ENCODE measurements around the gene BCL2L1.
A peak's percentile ranks its signal among the peaks of the same experiment; 100 is the strongest.
"Not testable (repeated sequence)": the region's sequence is repeated elsewhere in the genome, so short reads cannot be mapped to it uniquely, and the experiment has no call there.

The BCL2L1 gene

DNA sequence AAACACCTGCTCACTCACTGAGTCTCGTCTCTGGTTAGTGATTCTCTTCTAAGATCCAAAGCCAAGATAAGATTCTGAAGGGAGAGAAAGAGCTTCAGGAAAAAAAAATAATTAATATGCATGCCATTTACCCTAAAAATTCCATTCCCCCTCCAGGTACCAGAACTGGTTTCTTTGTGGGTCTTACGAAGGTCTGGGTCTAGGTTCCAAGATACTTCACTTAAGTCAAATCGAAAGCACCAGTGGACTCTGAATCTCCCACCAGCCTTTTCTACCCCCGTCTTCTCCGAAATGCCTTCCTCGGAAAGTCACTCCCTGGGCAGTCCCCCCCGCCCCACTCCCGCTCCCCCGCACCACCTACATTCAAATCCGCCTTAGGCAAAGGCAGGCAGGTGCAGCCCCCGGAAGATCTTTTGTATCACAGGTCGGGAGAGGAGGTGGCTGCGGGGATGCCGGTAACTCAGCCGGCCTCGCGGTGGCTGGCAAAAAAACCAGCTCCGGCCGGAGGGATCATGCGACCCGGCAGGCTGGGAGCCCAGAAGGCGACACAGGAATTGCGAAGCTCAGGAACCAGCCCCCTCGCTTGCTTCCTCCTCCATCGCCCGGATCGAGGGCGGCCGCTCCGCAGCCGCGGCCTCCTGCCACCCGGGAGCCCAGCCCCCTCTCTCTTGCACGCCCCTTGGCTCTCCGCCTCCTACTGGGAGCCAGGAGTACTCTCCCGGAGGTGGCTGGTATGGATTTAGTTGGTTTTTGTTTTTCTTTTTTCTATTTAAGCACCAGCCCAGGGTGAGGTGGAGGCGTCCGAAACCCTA lies at the start of gene BCL2L1:
Gene BCL2L1, minus strand, starts transcription at position 612 of the 812 bp plus-strand sequence. CDS start 650 bp downstream, outside the sequence.
- peak; percentile 56 to 80 for DNase-seq (ENCODE audit: low read depth in 2 of 2)

DNA sequence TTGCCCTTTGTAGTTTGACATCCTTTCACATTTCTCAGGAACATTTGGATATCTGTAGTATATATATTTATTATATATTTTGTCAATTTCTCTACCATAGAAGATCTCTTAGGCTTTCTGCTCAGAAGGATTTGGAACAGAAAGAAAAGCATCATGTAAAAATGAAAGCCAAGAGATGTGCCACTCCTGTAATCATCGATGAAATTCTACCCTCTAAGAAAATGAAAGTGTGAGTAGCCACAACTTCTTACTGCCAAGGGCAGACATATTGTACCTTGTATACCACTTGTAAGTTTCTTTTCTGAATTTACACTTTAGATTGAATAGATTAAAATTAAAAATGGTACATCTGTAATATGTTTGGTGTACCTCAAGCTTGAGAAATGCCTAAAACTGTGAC lies 47.6 kb upstream of the BCL2L1 start:
- no peak for DNase-seq (ENCODE audit: low read depth in 2 of 2)

DNA sequence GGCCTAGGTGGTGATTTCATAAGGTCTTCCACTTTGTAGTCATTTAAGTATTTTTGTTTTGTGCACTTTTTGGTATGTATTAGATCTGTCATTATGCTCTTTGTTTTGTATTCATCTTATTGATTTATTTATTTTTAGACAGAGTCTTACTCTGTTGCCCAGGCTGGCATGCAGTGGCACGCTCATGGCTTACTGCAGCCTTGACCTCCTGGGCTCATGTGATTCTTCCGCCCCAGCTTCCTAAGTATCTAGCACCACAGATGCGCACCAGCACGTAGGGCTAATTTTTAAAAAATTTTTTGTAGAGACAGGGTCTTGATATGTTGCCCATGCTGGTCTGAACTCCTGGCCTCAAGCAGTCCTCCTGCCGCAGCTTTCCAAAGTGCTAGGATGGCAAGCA lies 47.0 kb upstream of the BCL2L1 start:
- DNase-seq (ENCODE audit: low read depth in 2 of 2), result no peak

DNA sequence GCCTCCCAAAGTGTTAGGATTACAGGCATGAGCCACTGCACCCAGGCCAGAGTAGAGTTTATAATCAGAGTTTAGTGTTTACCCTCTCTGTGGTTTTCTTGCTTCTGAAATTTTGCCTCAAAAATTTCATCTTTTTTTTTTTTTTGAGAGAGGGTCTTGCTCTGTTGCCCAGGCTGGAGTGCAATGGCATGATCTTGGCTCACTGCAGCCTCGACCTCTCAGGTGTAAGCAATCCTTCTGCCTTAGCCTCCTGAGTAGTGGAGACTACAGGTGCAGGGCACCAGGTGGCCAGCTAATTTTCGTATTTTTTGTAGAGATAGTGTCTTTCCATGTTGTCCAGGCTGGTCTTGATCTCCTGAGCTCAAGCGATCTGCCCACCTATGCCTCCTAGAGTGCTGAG lies 45.1 kb upstream of the BCL2L1 start:
- DNase-seq (ENCODE audit: low read depth in 2 of 2), result no peak

GRCh38 chr20:31764641-31765305 lies 42.1 kb upstream of the BCL2L1 start:
- DNase-seq (ENCODE audit: low read depth in 2 of 2), result no peak

- DNase-seq (ENCODE audit: low read depth in 2 of 2), result no peak
Measured at GRCh38 chr20:31760519-31761240, 38.0 kb upstream of the BCL2L1 start.

DNA sequence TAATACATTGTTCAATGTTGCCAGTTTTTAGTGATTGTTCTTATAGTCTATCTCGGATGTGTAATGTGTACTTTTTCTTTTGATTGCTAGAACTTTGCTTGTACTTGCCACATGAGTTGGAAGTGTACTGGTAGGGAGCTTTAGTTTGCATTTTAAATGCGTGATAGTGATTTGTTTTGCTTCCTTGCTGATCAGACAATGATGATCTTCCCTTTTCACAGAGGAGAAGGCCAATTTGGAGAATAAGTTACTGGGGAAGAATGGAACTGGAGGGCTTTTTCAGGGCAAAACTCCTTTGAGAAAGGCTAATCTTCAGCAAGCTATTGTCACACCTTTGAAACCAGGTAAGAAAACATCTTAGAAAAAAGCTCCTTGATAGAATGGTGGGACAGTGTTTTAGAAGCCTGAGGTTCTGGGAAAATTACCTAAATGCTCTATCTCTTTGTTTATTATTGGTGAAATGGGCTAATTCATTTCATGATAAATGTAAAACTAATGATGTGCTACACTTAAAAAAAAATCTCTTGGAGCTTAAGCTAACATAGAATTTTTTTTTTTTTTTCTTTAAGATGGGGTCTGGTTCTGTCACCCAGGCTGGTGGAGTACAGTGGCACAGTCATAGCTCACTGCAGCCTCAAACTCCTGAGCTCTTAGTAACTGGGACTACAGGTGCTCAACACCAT lies 37.3 kb upstream of the BCL2L1 start:
- no peak for DNase-seq (ENCODE audit: low read depth in 2 of 2)

DNA sequence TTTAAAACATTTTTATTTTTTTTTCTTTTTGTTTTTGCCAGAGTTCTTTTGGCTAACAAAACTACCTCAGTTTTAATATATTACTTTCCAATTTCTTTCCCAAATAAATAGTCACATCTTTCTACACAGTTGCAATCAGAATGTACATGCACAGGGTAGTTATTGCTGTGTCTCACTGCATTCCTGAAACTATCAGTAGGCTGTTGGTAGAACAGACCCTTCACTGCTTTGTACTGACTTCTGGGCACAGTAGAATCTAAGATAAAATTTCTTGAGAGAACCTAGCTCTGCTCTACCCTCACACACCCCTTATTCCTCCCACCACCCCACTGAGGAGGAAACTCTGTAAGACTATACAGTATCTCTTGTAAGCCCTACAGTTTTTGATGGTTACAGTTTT lies 36.3 kb upstream of the BCL2L1 start:
- DNase-seq (ENCODE audit: low read depth in 2 of 2), result no peak

DNA sequence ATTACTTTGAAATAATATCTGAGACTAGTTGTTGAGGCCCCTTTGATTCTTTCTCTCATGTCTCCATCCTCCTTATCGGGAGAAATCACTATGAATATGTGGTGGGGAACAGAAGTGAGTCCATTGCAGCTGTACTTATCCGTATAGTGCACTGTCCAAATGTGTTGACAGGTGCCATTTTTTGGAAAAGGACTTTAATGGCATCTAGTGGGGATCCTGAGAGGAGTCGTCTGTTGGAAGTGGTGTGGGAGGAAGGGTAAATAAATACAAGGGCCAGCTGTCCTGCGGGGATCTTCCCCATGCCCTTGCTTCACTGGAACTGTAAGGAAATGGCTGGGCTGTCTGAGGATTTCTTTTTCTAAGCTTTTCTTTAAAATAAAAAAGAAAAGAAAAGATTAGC lies 35.9 kb upstream of the BCL2L1 start:
- DNase-seq (ENCODE audit: low read depth in 2 of 2), result no peak

GRCh38 chr20:31757254-31757653 lies 34.6 kb upstream of the BCL2L1 start:
- DNase-seq (ENCODE audit: low read depth in 2 of 2), result no peak

DNA sequence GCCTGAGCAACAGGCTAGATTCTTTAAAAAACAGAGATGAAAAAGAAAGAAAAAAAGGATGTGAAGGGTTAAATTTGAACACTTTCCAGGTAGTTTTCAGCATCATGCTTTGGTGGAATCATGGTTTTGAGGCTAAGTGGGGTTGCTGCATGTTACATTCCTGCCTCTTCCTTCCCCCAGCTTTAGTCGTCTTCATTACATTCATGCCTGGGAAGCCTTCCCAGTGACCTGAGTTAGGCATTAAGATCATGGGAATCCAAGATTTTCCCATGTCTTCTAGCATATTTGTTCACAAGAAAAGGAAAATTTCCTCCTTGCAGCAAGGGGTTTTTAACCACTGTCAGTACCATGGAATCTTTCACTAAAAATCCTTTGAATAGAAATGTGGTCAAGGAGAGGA lies 28.5 kb upstream of the BCL2L1 start:
- DNase-seq (ENCODE audit: low read depth in 2 of 2), result no peak

- no peak for DNase-seq (ENCODE audit: low read depth in 2 of 2)
Measured at GRCh38 chr20:31749223-31749622, 26.6 kb upstream of the BCL2L1 start.

DNA sequence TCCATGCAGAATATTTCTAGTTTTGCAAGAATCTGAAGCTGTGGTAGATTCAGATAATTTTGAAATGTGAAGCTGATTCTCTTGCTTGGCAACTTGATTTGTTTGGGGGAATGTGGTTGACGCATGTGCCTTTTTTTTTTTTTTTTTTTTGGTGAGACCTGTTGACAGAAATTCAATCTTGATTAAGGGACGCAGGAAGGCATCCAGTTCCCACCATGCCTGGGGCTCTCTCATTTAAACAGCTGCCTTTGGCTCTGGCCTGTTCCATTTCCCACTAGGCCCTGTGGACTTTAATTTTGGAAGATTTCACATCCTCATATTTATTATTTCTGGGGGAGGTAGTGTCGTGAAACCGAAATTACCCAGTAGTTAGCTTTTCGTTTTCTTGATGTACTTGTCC lies 25.0 kb upstream of the BCL2L1 start:
- no peak for DNase-seq (ENCODE audit: low read depth in 2 of 2)

DNA sequence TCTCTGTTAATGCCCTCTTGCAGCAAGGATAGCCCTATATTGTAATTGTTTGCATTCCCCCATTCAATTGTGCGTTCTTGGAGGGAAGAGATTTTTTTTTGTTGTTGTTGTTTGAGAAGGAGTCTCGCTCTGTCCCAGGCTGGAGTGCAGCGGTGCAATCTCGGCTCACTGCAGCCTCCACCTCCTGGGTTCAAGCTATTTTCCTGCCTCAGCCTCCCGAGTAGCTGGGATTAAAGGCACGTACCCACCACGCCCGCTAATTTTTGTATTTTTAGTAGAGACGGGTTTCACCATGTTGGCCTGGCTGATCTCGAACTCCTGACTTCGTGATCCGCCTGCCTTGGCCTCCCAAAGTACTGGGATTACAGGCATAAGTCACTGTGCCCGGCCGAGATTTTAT lies 24.4 kb upstream of the BCL2L1 start:
- DNase-seq (ENCODE audit: low read depth in 2 of 2), result not testable (repeated sequence)

- DNase-seq (ENCODE audit: low read depth in 2 of 2), result no peak
Measured at GRCh38 chr20:31746068-31746878, 23.6 kb upstream of the BCL2L1 start.

- no peak for DNase-seq (ENCODE audit: low read depth in 2 of 2)
Measured at GRCh38 chr20:31740656-31741323, 18.1 kb upstream of the BCL2L1 start.

DNA sequence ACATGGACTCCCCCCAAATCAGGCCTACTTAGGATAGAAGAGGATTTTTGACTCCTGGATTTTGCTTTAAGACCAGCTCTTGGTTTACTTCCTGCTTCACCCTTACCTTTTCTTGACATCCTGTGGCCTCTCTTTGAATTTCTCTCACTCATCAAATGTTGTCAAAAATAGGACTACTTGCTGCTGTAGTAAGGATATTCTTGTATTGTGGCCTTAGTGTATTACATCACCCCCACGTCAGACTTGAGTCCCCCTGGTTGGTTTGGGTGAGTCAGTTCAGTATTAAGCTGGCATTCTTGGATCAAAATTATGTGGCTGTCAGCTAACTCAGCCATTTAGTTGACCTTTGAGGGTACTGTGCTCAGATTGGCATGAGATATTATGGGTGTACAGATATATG lies 17.5 kb upstream of the BCL2L1 start:
- no peak for DNase-seq (ENCODE audit: low read depth in 2 of 2)

DNA sequence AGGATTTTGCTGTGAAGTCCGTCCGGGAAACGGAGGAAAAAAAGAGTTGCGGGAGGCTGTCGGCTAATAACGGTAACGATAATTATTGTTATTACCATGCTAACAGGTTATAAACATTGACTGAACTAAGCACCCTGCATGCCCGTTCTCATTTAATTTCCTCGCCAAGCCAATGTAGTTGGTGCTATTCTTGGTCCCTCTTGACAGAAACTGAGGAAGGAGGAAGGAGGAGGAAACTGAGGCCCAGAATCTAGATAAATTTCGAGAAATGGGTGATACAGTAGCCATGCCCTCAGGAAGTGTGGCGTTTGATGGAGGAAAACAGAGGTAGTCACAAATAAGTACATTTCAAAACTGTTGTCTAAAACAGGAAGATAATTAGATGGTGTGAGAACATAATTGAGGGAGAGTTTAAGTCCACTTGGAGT lies 16.9 kb upstream of the BCL2L1 start:
- DNase-seq (ENCODE audit: low read depth in 2 of 2), result no peak

DNA sequence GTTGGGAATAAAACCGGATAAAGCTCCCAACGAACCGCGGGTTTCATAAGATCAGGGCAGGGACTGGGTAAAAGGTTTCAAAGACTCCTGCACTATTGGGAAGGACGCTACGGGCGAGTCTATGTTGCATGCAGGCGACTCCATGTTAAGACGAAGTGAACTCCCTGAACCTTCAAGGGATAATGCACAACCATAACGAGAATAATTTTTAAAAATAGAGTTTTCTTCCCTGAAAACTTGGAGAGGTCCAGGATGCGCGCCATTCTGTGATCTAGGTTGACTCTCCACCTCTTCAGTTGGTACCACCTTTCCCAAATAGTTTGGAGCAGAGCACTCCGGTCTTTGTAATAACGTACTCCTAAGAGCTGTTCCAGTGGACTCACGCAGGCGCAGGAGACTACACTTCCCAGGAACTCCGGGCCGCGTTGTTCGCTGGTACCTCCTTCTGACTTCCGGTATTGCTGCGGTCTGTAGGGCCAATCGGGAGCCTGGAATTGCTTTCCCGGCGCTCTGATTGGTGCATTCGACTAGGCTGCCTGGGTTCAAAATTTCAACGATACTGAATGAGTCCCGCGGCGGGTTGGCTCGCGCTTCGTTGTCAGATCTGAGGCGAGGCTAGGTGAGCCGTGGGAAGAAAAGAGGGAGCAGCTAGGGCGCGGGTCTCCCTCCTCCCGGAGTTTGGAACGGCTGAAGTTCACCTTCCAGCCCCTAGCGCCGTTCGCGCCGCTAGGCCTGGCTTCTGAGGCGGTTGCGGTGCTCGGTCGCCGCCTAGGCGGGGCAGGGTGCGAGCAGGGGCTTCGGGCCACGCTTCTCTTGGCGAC lies 16.3 kb upstream of the BCL2L1 start, which contains the start of gene TPX2:
Gene TPX2, plus strand, starts transcription at position 562 of the 821 bp plus-strand sequence. CDS start 18,187 bp downstream, outside the sequence.
- DNase-seq (ENCODE audit: low read depth in 2 of 2), result peak; percentile 66 to 79

DNA sequence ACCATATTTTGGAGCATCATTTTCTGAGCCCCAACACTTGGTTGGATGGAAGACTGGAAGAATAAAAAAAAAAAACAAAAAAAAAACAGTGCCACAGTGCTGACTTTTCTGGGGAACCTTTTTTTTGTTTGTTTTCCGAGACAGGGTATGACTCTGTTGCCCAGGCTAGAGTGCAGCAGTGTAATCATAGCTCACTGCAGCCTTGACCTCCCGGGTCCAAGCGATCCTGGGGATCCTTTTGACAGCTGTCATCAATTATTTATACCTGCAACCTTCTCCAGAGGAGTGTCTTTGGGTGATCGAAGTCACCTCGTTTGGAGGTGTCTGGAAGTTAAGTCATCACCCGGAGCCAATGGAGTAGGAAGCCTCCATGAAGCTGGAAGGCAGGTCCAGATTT lies 8.7 kb upstream of the BCL2L1 start:
- DNase-seq (ENCODE audit: low read depth in 2 of 2), result no peak
